H7 (cell line): ENCODE measurements around the gene MTA1. TPM values are rescaled to one million over a fixed set of nuclear protein-coding genes. Genes with fewer than 3 reads are reported as not detected.

Source experiments
- DNase-seq: peaks from one replicate; pipeline ENCODE4 v3.0.0; 2012
- H3K27me3 ChIP-seq: 2 replicates; pipeline ENCODE4 v1.6.0; 2011; ENCODE audit warnings: mild to moderate bottlenecking, low read length; ENCODE audit not compliant: control insufficient read depth, insufficient read depth
- H3K36me3 ChIP-seq: replicated peaks from 2 replicates; pipeline ENCODE4 v1.5.1; 2011; ENCODE audit warnings: low read length; ENCODE audit not compliant: control insufficient read depth, insufficient read depth
- H3K4me3 ChIP-seq: 2 replicates; pipeline ENCODE4 v1.5.1; 2011; ENCODE audit warnings: low read depth, mild to moderate bottlenecking, control low read depth, low read length, moderate library complexity; ENCODE audit not compliant: insufficient read depth
- total RNA-seq: library from RNA; depleted of rRNA; stranded (reverse); fragments of >200 nt; shearing (Covaris generic); gene quantifications from 2 replicates; pipeline ENCODE4 v1.2.3, GENCODE V29; 2014

Gene MTA1
- total RNA-seq, 1 experiment from 2014 or later = 120 TPM

DNA sequence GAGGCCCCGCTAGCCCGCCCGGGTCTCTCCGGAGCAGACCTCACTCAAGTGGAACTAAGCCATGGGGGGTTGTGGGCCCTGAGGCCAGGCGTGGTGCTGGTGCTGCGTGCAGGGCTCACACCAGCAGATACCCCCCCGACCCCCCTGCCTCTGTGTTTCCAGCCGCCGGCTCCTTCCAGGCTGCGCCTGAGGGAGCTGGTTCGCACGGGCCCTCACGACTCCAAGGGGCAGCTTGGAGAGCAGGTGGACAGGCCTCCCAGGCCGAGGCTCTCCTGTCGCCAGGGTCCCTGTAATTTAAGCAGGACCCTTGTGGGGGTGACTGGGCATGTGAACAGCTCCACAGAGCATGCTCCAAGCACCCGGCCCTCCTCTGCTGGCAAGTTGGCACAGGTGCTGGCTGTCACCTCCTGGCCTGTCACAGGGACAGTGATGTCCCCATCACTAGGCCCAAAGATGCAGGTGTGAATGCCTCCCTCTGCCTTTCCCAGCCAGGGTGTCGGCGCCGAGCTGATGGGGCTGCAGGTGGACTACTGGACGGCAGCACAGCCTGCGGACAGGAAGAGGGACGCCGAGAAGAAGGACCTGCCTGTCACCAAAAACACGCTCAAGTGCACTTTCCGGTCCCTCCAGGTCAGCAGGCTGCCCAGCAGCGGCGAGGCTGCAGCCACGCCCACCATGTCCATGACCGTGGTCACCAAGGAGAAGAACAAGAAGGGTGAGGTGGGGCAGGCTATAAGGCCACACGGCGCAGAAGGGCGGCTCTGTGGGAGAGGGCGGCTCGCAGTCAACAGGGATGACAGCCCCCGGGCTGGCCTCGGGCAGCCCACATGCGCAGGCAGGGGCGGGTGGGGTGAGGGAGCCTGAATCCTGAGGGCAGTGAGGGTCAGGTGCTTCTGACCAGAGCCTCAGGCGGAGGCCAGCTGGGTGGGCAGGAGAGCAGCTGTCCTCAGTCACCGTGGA lies 27.2 kb upstream of the MTA1 start:
- Histone ChIP-seq H3K4me3 (no peak overlapping the region), H3K36me3 (no peaks in the 10 kb centered on the region), H3K27me3 (no peaks in the 10 kb centered on the region; the same call in 1 of the 2 replicates)
- no peak for DNase-seq

GRCh38 chr14:105393151-105393550 lies 26.5 kb upstream of the MTA1 start:
- DNase-seq = no peak
- no peaks in the 10 kb centered on the region for H3K36me3 ChIP-seq
- no peak overlapping the region for H3K4me3 ChIP-seq
- H3K27me3 ChIP-seq = no peaks in the 10 kb centered on the region; the same call in 1 of the 2 replicates

GRCh38 chr14:105394714-105395537 lies 24.7 kb upstream of the MTA1 start:
- peaks cover 3% of the 10 kb centered on the region; the same call in 1 of the 2 replicates for H3K27me3 ChIP-seq
- H3K4me3 ChIP-seq = no peak overlapping the region
- DNase-seq = no peak
- no peaks in the 10 kb centered on the region for H3K36me3 ChIP-seq

DNA sequence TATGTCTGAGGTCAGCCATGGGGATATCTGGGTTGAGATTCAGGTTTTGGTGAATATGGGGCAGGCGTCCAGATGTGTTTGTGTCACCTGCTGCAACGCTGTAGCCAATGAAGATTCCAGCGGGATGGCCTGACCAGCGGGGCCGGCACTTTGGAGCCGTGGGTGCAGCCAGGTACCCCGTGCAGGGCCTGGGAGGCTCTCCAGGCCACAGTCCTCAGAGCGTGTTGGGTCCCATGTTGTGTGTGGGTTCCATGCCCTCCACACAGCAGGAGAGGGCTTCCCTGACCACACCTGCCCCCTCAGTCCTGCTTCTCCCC lies 24.1 kb upstream of the MTA1 start:
- no peak overlapping the region for H3K4me3 ChIP-seq
- DNase-seq = no peak

GRCh38 chr14:105397350-105397931 lies 22.2 kb upstream of the MTA1 start:
- no peak overlapping the region for H3K4me3 ChIP-seq
- no peaks in the 10 kb centered on the region; the same call in 1 of the 2 replicates for H3K36me3 ChIP-seq
- no peak for DNase-seq
- H3K27me3 ChIP-seq = peaks cover 3% of the 10 kb centered on the region; the same call in 1 of the 2 replicates

More for the DNA sequence above, 24.1 kb upstream of the MTA1 start:
- Histone ChIP-seq H3K27me3 (peaks cover 3% of the 10 kb centered on the region; the same call in 1 of the 2 replicates), H3K36me3 (no peaks in the 10 kb centered on the region; the same call in 1 of the 2 replicates)

- DNase-seq = peak; percentile 98
- H3K36me3 ChIP-seq = no peaks in the 10 kb centered on the region; the same call in 1 of the 2 replicates
- peak within 1 kb of the TSS; percentile 53 for H3K4me3 ChIP-seq
- peaks cover 3% of the 10 kb centered on the region; the same call in 1 of the 2 replicates for H3K27me3 ChIP-seq
Measured at GRCh38 chr14:105398044-105398725, 21.4 kb upstream of the MTA1 start, which contains the start of gene TEX22. TEX22 (plus strand) TSS chr14:105398538; CDS start chr14:105399341, 803 bp downstream.

DNA sequence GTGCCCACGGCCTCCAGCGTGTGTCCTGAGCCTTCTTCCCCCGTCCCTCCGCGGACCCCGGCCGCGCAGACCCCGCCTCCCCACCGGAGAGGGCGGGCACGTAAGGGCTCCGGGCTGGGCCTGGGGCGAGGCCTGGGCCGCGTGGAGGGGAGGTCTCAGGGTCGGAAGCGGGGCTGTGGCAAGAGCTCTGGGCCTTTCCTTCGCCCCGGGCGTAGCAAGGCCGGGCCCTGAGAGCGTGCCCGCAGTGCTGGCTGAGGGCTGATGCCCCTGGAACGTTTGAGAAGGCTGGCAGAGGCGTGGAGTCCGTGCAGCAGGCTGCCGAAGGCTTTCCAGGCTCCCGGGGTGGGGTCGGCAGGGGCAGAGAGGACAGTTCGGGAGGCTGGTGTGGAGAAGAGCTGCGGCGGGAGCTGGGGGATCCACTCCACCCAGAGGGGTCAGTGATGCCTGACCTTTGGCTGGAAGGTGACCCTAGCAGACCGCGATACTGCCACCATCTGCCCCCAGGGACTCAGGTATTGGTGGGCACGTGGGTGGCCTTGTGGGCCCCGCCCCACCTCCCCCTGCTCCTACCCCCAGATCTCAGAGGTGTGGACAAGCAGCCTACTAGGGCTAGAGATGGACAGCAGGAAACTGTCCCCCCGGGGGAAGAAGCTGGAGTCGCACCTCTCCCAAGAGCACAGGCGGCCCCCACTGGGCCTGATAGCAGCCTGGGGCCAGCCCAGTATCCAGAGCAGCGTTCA lies 20.7 kb upstream of the MTA1 start:
- DNase-seq = peak; percentile 92

DNA sequence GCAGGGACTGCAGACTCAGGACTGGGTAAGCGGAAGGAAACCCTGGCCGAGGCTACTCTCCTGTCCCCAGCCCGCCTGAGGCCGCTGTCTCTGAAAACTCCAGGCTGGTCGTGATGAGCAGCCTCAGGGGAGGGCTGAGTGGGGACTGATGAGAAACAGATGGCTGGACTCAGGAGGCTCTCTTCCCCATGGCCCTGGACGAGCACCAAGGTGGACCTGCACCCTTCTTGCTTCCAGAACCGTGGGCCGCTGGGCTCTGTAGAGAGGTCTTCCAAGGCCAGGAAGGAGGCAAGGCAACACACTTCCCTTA lies 20.2 kb upstream of the MTA1 start:
- DNase-seq = no peak
- Histone ChIP-seq H3K27me3 (peaks cover 3% of the 10 kb centered on the region; the same call in 1 of the 2 replicates), H3K4me3 (no peak overlapping the region), H3K36me3 (no peaks in the 10 kb centered on the region; the same call in 1 of the 2 replicates)

More for the DNA sequence above, 20.7 kb upstream of the MTA1 start:
- Histone ChIP-seq H3K36me3 (no peaks in the 10 kb centered on the region; the same call in 1 of the 2 replicates), H3K27me3 (peaks cover 3% of the 10 kb centered on the region; the same call in 1 of the 2 replicates), H3K4me3 (peak overlapping the region; percentile 53)

DNA sequence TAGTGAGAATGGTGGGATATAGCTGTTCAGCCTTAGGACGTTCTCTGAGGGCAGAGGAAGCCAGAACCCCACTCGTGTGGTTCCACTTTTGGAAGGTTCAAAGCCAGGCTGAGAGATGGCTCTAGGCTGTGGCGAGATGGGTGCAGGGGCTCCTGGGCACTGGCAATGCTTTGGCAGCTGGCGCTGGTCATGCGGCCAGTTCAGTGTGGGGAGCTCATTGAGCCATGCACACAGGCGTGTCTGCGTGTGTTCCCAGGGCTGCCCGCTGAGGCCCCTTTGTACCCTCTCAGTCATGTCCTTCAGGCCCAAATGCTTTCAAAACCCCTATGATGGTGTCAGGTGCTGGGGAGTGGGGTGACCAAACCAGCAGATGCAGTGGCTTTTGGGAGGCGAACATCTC lies 19.6 kb upstream of the MTA1 start:
- no peak overlapping the region for H3K4me3 ChIP-seq
- H3K27me3 ChIP-seq = peaks cover 3% of the 10 kb centered on the region; the same call in 1 of the 2 replicates
- no peak for DNase-seq
- H3K36me3 ChIP-seq = no peaks in the 10 kb centered on the region; the same call in 1 of the 2 replicates

GRCh38 chr14:105401699-105402098 lies 17.9 kb upstream of the MTA1 start:
- Histone ChIP-seq H3K36me3 (no peaks in the 10 kb centered on the region; the same call in 1 of the 2 replicates), H3K4me3 (no peak overlapping the region), H3K27me3 (peaks cover 3% of the 10 kb centered on the region; the same call in 1 of the 2 replicates)
- no peak for DNase-seq

GRCh38 chr14:105408592-105408991 lies 11.0 kb upstream of the MTA1 start:
- H3K27me3 ChIP-seq = peaks cover 38% of the 10 kb centered on the region
- no peaks in the 10 kb centered on the region for H3K36me3 ChIP-seq
- H3K4me3 ChIP-seq = no peak overlapping the region
- DNase-seq = peak; percentile 27

GRCh38 chr14:105409364-105409763 lies 10.3 kb upstream of the MTA1 start:
- H3K27me3 ChIP-seq = peaks cover 44% of the 10 kb centered on the region
- H3K36me3 ChIP-seq = no peaks in the 10 kb centered on the region
- no peak for DNase-seq
- no peak overlapping the region for H3K4me3 ChIP-seq

GRCh38 chr14:105410642-105411016 lies 9.0 kb upstream of the MTA1 start:
- H3K36me3 ChIP-seq = no peaks in the 10 kb centered on the region
- no peak overlapping the region for H3K4me3 ChIP-seq
- H3K27me3 ChIP-seq = peaks cover 44% of the 10 kb centered on the region
- DNase-seq = no peak
